HCT116 (cell line): ENCODE measurements around the gene SDK2.

Experiments
- EZH2 ChIP-seq: fragments of 200-600 bp; sonication (generic); IDR thresholded peaks from 2 replicates; pipeline ENCODE4 v1.6.1; 2017; ENCODE audit warnings: antibody characterized with exemption, mixed run types
- EZH2phosphoT487 ChIP-seq: fragments of 200-600 bp; IDR thresholded peaks from 2 replicates; pipeline ENCODE4 v1.6.1; 2018; ENCODE audit warnings: antibody characterized with exemption, borderline replicate concordance
- JUND ChIP-seq: IDR thresholded peaks from 2 replicates; pipeline ENCODE4 v1.6.1; 2012
- POLR2A ChIP-seq: IDR thresholded peaks from 2 replicates; pipeline ENCODE4 v1.7.0; 2011; ENCODE audit warnings: borderline replicate concordance; ENCODE audit not compliant: insufficient read depth, insufficient read length; ENCODE audit errors: extremely low read depth
- POLR2AphosphoS5 ChIP-seq: IDR thresholded peaks from 2 replicates; pipeline ENCODE4 v1.6.1; 2011; ENCODE audit warnings: mild to moderate bottlenecking, low read depth, low read length, moderate library complexity
- TF ChIP-seq, protein P1 (sequence below), 3 experiments: fragments of 200-600 bp in 1 of 3; sonication (generic) in 1 of 3; IDR thresholded peaks in 2 of 3; conservative IDR thresholded peaks in 1 of 3; 2 replicates each; pipeline ENCODE4 v1.5.1; 2012 to 2017; ENCODE audit warnings: low read depth in 2 of 3, low read length in 2 of 3, antibody characterized with exemption in 1 of 3, borderline replicate concordance in 1 of 3, control low read depth in 1 of 3, mild to moderate bottlenecking in 1 of 3, mixed read lengths in 1 of 3, mixed run types in 1 of 3, moderate library complexity in 1 of 3; ENCODE audit not compliant: insufficient read depth in 1 of 3

DNA sequence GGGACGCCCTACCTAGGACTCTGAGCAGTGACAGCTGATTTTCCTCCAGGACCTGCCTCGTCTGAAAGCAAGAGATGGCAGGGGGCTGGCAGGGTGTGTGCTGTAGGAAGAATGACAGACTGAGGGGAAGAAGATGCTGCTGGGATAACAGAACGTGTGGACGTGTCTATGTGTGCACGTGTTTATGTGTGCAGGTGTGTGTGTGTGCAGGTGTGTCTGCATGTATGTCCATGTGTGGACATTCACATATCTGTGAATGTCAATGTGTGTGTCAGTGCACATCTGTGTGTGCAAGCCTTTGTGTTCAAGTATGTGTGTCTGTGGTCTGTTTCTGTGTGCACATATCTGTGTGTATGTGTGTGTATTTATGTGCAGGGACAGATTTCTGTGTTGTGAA lies 132.5 kb downstream of the SDK2 start:
- TF ChIP-seq POLR2A (no peak), EZH2 (no peak), EZH2phosphoT487 (no peak), JUND (no peak), POLR2AphosphoS5 (no peak)
- TF ChIP-seq, protein P1, sequence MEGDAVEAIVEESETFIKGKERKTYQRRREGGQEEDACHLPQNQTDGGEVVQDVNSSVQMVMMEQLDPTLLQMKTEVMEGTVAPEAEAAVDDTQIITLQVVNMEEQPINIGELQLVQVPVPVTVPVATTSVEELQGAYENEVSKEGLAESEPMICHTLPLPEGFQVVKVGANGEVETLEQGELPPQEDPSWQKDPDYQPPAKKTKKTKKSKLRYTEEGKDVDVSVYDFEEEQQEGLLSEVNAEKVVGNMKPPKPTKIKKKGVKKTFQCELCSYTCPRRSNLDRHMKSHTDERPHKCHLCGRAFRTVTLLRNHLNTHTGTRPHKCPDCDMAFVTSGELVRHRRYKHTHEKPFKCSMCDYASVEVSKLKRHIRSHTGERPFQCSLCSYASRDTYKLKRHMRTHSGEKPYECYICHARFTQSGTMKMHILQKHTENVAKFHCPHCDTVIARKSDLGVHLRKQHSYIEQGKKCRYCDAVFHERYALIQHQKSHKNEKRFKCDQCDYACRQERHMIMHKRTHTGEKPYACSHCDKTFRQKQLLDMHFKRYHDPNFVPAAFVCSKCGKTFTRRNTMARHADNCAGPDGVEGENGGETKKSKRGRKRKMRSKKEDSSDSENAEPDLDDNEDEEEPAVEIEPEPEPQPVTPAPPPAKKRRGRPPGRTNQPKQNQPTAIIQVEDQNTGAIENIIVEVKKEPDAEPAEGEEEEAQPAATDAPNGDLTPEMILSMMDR (IDR thresholded peaks at IDR 0.05 in 2 of 3, conservative IDR thresholded peaks at IDR 0.05 in 1 of 3; ENCODE audit: borderline replicate concordance in 1 of 3, insufficient read depth in 1 of 3, low read depth in 2 of 3, low read length in 2 of 3) = no peak
